ENCODE measurements around the gene FAM204A.

The FAM204A gene

DNA sequence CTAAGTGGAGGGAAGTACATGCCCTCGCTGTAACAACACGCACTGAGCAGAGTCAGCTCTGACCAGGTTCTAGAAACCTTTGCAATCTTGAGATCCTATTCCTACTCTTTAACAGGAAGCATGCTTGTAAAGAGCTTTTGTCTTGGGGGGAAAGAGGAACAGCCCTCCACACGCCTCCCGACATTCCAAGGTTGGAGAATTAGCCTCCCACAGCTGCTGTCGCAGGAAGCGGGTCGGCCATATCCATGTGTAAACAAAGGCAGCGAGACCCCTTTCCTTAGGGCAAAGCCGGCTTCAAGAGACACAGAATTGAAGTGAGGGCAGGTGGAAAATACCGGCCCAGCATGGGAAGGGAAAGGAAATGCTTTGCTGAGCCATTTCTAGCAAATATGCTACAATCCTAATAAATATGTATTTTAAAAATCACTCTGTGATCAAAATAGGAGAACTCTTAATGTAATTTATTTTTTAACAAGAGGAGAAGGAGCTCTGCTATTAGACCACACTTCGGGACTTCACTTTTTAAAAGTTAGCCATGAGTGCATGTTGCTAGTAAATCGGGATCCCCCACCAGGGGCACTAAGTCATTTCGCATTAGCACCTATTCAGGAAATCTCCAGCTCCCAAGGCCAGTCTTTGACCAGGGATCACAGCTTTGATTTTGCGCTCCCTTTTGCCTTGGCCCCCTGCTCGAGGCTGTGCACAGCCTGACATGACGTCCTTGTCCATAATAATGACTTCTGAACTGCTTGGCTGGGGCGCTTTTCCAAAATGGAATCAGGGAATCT, 55.9 kb downstream of the FAM204A start:
- Histone ChIP-seq H4K20me1 (ENCODE audit: insufficient read depth, low read length) (no peaks in the 10 kb centered on the region), H3K36me3 (replicated peaks; ENCODE audit: insufficient read depth, low read length) (no peaks in the 10 kb centered on the region), H3K9ac (ENCODE audit: low read length) (no peak overlapping the region), H3K4me3 (ENCODE audit: low read length) (no peak overlapping the region), H3K4me2 (ENCODE audit: low read depth, low read length) (no peak overlapping the region), H3K27me3 (replicated peaks; ENCODE audit: insufficient read depth, low read length) (no peaks in the 10 kb centered on the region), H2AFZ (ENCODE audit: low read length) (no peak overlapping the region), H3K9me2 (replicated peaks; ENCODE audit: insufficient read depth, low read length) (no peaks in the 10 kb centered on the region), H3K27ac (ENCODE audit: low read length) (no peak overlapping the region), H3K9me3 (replicated peaks; ENCODE audit: insufficient read depth, low read length) (no peaks in the 10 kb centered on the region), H3F3A (ENCODE audit: insufficient read depth, low read length) (no peaks in the 10 kb centered on the region), H3K79me2 (ENCODE audit: low read length) (no peaks in the 10 kb centered on the region), H3K4me1 (ENCODE audit: low read length) (no peaks in the 10 kb centered on the region)
- no peak for TF ChIP-seq EZH2phosphoT487 (IDR thresholded peaks at IDR 0.05; ENCODE audit: low read length)
- TF ChIP-seq EZH2 (optimal IDR thresholded peaks at IDR 0.05; ENCODE audit: low read depth, low read length): no peak
- TF ChIP-seq, protein P1, sequence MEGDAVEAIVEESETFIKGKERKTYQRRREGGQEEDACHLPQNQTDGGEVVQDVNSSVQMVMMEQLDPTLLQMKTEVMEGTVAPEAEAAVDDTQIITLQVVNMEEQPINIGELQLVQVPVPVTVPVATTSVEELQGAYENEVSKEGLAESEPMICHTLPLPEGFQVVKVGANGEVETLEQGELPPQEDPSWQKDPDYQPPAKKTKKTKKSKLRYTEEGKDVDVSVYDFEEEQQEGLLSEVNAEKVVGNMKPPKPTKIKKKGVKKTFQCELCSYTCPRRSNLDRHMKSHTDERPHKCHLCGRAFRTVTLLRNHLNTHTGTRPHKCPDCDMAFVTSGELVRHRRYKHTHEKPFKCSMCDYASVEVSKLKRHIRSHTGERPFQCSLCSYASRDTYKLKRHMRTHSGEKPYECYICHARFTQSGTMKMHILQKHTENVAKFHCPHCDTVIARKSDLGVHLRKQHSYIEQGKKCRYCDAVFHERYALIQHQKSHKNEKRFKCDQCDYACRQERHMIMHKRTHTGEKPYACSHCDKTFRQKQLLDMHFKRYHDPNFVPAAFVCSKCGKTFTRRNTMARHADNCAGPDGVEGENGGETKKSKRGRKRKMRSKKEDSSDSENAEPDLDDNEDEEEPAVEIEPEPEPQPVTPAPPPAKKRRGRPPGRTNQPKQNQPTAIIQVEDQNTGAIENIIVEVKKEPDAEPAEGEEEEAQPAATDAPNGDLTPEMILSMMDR (IDR thresholded peaks at IDR 0.05; ENCODE audit: low read length): no peak
- DNase-seq: no peak

DNA sequence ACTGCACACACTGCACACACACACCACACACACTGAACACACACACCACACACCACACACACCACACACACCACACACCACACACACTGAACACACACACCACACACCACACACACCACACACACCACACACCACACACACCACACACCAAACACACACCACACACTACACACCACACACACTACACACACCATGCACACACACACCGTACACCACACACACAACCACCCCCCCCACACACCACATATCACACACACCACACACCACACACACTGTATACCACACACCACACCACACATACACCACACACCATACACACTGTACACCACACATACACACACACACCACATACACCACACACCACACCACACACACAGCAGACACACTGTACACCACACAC, 59.5 kb downstream of the FAM204A start:
- H3K9ac ChIP-seq (ENCODE audit: low read length): no peak overlapping the region
- H3K4me1 ChIP-seq (ENCODE audit: low read length): no peaks in the 10 kb centered on the region; the same call in 1 of the 2 replicates
- no peaks in the 10 kb centered on the region for H3K79me2 ChIP-seq (ENCODE audit: low read length)
- H3K9me3 ChIP-seq (replicated peaks; ENCODE audit: insufficient read depth, low read length): no peaks in the 10 kb centered on the region
- TF ChIP-seq, protein P1 (IDR thresholded peaks at IDR 0.05; ENCODE audit: low read length): no peak
- no peak for TF ChIP-seq EZH2 (optimal IDR thresholded peaks at IDR 0.05; ENCODE audit: low read depth, low read length)
- no peak for TF ChIP-seq EZH2phosphoT487 (IDR thresholded peaks at IDR 0.05; ENCODE audit: low read length)
- no peak overlapping the region for H3K4me3 ChIP-seq (ENCODE audit: low read length)
- no peaks in the 10 kb centered on the region for H3K9me2 ChIP-seq (replicated peaks; ENCODE audit: insufficient read depth, low read length)
- no peaks in the 10 kb centered on the region for H3K27me3 ChIP-seq (replicated peaks; ENCODE audit: insufficient read depth, low read length)
- no peak overlapping the region for H3K4me2 ChIP-seq (ENCODE audit: low read depth, low read length)
- H3K27ac ChIP-seq (ENCODE audit: low read length): no peak overlapping the region
- no peaks in the 10 kb centered on the region for H3F3A ChIP-seq (ENCODE audit: insufficient read depth, low read length)
- H4K20me1 ChIP-seq (ENCODE audit: insufficient read depth, low read length): no peaks in the 10 kb centered on the region
- H2AFZ ChIP-seq (ENCODE audit: low read length): no peak overlapping the region
- no peak for DNase-seq
- H3K36me3 ChIP-seq (replicated peaks; ENCODE audit: insufficient read depth, low read length): no peaks in the 10 kb centered on the region

DNA sequence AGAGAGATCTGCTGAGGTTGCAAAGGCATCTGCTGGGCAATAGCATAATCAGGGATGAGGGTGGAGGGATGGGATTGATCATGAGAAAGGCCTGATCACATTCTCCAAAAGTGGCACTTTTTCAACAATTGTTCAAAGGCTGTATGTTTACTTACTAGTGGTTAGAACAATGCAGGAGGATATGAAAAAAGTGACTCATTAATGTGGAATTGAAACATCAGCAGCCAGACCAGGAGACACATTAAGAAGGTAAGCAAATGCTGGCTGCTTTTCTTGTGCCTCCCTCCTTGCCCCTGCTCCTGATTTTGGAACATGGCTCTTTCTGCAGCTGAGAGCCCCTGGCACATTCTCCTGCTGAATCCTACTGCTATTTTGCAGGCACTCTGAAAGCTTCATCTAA, 63.5 kb downstream of the FAM204A start:
- TF ChIP-seq EZH2 (optimal IDR thresholded peaks at IDR 0.05; ENCODE audit: low read depth, low read length): no peak
- no peak for TF ChIP-seq EZH2phosphoT487 (IDR thresholded peaks at IDR 0.05; ENCODE audit: low read length)
- TF ChIP-seq, protein P1 (IDR thresholded peaks at IDR 0.05; ENCODE audit: low read length): no peak
- no peaks in the 10 kb centered on the region for H3F3A ChIP-seq (ENCODE audit: insufficient read depth, low read length)
- H3K9me3 ChIP-seq (replicated peaks; ENCODE audit: insufficient read depth, low read length): no peaks in the 10 kb centered on the region
- H2AFZ ChIP-seq (ENCODE audit: low read length): no peak overlapping the region
- no peaks in the 10 kb centered on the region for H4K20me1 ChIP-seq (ENCODE audit: insufficient read depth, low read length)
- no peaks in the 10 kb centered on the region for H3K9me2 ChIP-seq (replicated peaks; ENCODE audit: insufficient read depth, low read length)
- no peaks in the 10 kb centered on the region for H3K36me3 ChIP-seq (replicated peaks; ENCODE audit: insufficient read depth, low read length)
- no peaks in the 10 kb centered on the region for H3K27me3 ChIP-seq (replicated peaks; ENCODE audit: insufficient read depth, low read length)
- no peak overlapping the region for H3K4me2 ChIP-seq (ENCODE audit: low read depth, low read length)
- no peak for DNase-seq
- no peak overlapping the region for H3K4me3 ChIP-seq (ENCODE audit: low read length)
- H3K27ac ChIP-seq (ENCODE audit: low read length): no peak overlapping the region
- no peaks in the 10 kb centered on the region; the same call in 1 of the 2 replicates for H3K4me1 ChIP-seq (ENCODE audit: low read length)
- no peak overlapping the region for H3K9ac ChIP-seq (ENCODE audit: low read length)
- no peaks in the 10 kb centered on the region for H3K79me2 ChIP-seq (ENCODE audit: low read length)

Data from MM.1S (cell line).